HG03045 (cell line): ENCODE data around the gene ZNF37A.
"Not testable (repeated sequence)": the region's sequence is repeated elsewhere in the genome, so short reads cannot be mapped to it uniquely, and the experiment has no call there.

Experiments used
- ATAC-seq: cut with Tn5 transposase; IDR thresholded peaks from one replicate; pipeline ENCODE4 v1.9.1; 2021; ENCODE audit warnings: mild to moderate bottlenecking, moderate library complexity; ENCODE audit not compliant: unreplicated experiment

ZNF37A gene

GRCh38 chr10:38146579-38147333 is 52.6 kb downstream of the ZNF37A start:
- ATAC-seq: no peak

DNA sequence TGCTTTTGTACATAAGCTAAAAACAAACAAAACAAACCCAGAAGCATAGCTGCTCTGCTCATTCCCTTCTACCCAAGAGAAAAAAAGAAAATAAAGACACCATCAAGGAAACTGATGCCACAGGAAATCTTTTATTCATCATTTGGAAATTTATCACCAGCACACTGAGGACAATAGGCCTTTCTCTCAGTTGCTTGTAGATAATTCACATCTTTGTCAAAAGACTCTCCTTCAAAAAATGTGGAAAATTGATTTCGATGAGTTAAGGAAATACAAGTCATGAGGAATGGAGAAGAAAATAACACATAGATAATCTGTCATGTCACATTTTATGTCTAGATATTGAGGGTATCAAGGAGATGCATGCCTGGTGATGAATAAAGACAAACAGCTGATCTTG is 53.5 kb downstream of the ZNF37A start:
- no peak for ATAC-seq

DNA sequence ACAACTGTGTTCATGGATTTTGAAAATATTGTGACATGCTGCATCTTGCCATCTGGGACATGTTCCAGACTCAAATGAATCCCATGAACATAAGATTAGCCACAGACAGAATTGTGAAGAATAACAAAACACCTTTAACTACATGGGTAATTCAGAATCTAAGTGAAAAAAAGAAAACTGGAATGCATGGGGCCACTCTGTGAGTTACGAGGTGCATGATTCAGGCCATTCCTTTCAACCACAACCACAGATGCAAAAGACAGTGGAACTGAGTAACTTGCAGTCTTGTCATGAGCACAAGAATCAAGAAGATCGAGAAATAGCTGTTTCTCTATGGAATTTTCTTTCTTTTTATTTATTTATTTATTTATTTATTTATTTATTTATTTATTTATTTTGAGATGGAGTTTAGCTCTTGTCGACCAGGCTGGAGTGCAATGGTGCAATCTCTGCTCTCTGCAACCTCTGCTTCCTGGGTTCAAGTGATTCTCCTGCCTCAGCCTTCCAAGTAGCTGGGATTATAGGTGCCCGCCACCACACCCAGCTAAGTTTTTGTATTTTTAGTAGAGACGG is 56.8 kb downstream of the ZNF37A start:
- ATAC-seq: not testable (repeated sequence)

GRCh38 chr10:38156416-38157269 is 62.5 kb downstream of the ZNF37A start:
- ATAC-seq: no peak

DNA sequence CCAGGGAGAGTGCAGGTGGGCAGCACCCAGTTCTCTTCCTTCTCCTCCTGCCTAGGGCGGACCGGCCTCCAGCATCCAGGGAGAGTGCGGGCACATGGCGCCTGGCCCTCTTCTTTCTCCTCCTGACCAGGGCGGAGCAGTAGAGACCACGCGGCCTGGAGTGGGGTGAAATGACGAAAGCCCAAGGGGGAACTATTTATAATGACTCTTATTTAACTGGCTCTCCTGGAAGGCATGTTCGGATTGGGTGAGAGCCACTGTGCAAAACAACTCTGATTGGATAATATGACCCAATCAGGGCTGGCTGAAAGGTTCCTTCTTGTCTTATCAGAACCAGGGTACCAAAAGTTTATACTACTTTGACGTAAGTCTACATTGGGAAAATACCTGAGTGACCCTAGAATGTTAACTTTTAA is 63.1 kb downstream of the ZNF37A start:
- ATAC-seq: no peak

GRCh38 chr10:38159004-38159403 is 64.9 kb downstream of the ZNF37A start:
- ATAC-seq: no peak

DNA sequence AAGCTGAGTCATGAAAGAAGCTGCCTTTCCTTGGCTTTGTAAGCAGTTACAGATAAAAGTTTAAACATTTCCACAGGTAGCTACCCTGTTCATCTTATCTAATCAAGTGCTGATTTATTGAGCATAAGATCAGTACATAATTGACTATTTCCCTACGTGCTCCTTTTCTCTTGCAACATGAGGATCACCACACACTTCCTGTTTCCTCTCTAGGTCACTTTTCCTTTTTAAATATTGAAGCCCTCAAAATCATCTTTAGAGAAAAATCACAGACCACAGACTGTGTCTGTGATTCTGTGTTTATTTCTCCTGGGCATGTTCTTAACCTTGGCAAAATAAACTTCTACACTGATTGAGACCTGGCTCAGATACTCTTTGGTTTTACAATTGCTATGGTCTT is 69.5 kb downstream of the ZNF37A start:
- ATAC-seq: no peak

- ATAC-seq: no peak
Observed at GRCh38 chr10:38174336-38174735, 80.2 kb downstream of the ZNF37A start.

DNA sequence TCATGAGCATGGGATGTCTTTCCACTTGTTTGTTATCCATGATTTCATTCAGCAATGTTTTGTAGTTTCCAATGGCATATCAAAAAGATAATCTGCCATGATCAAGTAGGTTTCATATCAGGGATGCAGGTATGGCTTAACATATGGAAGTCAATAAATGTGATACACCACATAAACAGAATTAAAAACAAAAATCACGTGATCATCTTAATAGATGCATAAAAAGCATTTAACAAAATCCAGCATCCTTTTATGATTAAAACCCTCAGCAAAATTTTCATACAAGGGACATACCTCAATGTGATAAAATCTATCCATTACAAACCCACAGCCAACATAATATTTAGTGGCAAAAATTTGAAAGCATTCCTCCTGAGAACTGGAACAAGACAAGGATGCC is 90.3 kb downstream of the ZNF37A start:
- no peak for ATAC-seq
